Superior temporal gyrus (tissue), 1 donor: ENCODE data around the gene ITPK1.

ENCODE experiments used
- DNase-seq: peaks from one replicate; pipeline ENCODE4 v3.0.0-alpha.2; 2016; ENCODE audit errors: extremely low spot score

ITPK1 gene

DNA sequence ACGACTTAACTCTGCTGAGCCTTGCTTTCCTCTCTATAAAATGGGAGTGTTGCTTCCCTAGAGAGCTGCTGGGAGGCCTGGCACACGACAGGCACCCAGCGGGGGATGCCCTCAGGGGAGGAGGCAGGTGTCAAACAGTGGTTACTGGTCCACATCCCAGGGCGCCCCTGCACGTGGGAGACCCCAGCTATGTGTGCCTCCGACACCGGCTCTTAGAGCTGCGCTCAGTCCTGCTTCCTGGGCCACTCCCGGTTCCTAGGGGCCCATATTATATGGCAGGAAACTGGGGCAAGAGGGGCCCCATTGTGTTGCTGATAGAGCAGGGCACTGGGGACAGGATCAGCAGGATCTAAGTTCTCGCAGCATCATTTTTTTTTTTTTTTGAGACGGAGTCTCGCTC is 145.5 kb downstream of the ITPK1 start:
- no peak for DNase-seq

DNA sequence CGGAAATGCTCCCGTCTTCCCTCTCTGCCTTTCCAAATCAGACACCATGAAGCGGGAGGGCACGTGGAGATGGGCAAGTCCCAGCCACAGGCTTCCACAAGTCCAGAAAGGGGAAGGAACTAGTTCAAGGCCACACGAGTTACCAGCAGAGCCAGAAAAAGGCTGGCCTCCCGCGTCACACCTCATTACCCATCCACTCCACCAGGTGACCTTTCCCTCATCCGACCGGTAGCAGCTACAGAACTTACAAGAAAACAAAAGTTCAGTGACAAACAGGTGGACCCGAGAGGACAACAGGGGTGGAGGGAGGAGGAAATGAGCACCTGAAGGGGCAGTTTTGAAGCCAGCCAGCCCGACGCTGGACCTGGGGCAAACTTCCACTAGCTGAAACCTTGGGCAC is 145.9 kb downstream of the ITPK1 start:
- no peak for DNase-seq

DNA sequence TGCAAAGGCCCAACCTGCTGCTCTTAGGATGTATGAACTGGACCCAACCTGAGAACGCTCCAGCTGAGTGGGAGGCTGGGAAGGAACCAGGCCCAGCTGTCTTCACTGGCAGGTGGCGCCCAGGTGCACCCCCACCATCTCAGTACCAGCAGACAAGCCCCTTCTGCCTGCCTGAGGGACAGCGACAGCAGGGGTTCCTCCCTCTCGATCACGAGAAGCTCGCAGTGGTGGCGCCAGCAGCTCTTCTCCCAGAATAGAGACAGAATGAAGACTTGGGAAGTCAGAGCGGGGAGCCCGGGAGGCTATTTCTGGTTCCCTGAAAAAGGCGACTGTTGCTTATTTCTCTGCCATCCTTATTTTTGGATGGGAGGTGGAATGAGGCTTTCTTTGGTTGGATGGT is 146.3 kb downstream of the ITPK1 start:
- DNase-seq, result peak; percentile 55

DNA sequence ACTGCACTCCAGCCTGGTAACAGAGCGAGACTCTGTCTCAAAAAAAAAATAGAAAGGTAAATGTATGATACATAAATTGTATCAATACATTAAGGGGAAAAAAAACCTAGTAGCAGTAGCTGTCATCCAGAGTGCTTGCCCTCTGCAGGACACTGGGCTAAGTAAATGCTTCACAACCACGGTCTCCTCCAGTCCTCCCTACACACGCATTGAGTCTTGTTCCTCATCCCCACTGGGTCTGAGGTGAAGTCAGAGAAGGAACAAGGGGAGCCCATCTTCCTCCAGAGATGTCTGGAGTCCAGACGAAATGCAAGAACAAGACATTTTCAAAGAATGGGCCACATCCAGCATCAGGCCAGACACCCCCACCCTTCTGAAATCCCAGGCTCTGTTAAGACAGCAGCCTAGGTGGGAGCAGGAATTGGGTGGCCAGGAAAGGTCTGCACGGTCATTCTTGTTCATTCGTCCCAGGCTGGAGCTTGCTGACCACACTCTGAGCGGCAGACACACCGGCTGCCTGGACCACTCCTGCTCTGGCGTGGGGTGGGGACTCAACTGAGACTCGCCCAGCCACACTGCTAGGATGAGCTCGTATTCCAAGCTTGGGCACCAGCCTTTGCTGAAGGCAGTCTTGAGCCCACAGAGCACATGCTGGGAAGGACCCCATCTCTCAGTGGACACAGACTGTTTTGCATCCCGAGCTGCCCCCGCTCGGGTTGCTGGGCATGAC is 147.3 kb downstream of the ITPK1 start:
- DNase-seq, result no peak

DNA sequence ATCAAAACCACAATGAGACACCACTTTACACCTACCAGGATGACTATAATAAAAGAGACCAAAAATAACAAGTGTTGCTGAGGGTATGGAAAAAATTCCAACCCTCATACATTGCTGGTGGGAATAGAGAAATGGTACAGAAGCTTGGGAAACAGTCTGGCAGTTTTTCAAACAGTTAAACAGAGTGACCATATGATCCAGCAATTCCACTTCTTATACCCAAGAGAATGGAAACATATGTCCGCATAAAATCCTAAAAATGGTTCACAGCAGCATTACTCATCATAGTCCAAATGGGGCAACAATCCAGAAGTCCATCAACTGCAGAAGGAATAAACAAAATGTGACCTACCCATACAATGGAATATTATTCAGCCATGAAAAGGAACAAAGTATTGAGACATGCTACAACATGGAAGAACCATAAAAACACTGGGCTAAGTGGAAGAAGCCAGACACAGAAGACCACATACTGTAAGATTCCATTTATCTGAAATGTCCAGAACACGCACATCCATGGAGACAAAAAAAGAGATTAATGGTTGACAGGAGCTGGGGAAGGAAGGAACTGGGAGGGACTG is 148.3 kb downstream of the ITPK1 start:
- DNase-seq, result no peak

DNA sequence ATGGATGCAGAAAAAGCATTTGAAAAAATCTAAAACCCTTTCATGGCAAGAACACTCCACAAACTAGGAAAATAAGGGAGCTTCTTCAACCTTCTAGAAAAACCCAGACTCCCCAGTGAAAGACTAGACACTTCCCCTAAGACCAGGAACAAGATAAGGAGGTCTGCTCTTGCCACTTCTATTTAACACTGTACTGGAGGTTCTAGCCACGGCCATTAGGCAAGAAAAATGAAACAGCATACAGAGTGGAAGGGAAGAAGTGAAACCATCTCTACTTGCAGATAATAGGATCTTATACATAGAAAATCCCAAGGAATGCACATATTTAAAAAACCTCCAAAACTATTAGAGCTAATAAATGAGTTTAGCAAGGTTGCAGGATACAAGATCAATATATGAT is 150.4 kb downstream of the ITPK1 start:
- DNase-seq, result no peak

DNA sequence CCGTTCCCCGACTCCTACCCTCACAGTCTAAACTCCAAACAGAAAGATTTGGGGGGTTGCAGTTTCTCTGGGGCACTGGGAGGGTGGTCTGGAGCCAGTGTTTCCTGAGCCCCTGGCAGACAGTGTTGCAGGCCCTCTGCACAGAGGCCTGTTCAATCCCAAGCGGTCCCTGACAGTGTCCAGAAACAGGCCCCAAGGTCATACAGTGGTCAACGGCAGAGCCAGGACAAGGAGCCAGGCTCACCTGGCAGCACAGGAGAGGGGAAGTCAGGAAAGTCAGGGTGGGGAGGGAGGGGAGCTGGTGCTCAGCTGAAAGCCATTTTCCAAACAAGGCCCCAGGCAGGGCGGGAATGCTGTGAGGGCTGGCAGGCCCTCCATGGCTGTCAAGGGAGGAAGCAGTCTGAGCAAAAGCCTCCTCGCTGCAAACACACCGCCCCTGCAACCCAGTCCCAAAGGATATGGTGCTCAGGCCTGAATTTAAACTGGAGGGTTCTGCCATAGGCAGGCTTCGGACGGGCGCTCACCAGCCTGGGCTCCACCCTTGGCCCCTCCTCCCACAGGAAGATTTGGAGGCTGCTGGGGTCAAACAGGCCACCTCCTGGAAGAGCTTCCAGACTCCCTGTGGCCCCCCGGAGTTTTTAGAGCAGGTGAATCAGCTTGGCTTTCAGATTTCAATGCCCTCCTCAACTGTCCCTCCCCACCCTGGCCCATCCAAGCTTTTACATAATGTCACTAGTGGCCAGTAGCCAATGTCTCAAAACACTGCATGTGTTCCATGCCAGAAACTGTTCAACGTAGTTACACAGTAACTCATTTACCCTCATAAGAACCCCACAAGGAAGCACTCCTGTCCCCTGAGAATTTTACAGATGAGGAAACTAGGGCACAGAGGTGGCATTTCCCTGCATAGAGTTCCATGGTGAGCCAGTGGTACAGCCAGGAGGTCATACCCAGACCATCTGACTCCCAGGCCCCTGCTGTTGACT is 151.3 kb downstream of the ITPK1 start:
- DNase-seq, result peak; percentile 26

DNA sequence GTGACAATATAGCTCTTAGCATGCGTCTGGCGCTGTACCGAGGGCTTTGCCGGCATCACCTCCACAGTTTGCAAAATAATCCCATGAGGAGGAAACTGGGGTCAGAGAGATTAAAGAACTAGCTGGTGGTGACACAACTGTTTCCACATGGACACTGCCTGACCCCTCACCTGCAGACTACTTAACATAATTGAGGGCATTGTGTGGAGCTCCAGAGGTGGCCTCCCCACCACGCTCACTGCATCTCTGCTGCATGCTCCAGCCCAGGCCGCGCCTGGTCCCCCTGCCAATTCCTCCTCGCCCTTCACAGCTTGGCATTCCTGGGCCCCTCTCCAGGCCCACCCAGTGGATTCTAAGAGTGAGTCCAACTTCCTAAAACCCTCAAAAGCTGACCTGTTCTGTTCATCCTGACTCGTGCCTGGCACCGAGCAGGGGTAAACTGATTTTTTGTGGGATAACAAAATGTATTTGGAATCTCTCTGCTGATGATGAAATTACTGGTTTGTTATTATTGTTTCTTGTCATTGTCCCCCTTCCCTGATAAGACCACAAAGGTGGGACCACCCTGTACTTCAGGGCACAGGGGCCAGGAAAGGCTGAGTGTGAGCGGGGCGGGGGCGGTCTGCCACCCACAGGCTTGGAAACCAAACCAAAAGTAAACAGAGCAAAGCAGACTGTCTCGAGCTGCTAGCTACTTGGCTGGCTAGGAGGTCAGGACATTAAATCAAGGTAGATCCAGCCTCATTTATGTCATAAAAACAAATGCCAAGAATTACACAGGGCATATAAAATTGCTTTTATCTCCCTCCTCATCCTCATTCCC is 152.2 kb downstream of the ITPK1 start:
- DNase-seq, result no peak

DNA sequence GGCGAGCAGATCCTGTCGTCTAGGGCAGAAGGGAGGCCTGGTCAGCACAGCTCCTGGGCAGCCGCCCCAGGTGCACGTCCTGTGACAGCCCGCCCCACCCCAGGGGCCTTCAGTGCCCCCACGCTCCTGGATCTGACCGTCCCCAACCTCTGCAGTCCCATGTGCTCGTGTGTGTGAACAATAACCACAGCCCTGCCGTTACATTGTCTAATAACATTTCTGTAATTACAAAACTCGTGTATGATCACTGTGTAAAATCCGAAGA is 153.0 kb downstream of the ITPK1 start:
- no peak for DNase-seq

DNA sequence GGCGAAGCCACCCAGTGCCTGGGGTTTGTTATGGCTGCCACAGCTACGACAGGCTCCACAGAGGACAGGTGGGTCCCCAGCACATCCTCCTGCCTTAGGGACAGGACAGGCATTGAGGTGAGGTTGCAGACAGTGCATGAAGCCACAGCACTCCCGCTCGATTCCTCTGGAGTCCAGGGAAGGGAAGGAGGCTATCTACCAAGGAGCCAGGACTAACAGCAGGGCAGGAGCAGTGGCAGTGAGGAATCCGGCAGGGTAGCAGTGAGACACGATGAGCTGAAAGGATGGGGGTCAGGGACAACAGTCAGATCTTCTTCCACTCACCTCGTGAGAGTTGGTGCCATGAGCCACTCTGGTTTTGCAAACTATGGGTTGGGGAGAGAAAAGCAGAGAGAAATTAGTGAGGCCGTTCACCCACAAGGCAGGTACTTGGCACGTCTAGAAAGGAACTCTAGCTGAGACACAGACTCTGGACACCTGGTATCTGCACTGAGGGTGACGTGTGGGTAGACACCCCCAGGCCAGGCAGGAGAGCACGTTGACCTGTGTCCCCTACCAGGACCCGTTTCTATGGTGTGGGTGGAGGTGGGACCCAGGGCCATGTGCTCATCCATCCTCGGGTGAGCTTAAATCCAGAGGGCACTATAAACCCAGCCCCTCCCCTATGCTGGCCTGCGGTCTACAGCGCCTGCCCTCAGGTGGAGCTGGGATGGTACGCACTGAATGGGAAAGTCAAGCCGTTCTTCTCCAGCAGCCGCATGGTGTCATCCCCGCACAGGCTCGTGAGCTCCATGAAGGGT is 153.5 kb downstream of the ITPK1 start:
- DNase-seq, result no peak

DNA sequence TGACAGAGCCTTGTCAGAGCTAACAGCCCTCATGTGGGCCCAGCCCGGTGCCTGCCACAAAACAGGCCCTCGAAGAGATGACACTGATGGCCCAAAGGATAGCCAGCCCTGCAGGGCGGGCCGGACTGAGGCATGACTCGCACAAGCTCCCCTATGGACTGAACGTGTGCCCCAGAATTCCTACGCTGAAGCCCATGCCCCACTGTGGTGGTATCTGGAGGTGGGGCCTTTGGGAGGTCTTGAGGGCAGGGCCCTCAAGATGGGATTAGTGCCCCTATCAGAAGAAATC is 154.2 kb downstream of the ITPK1 start:
- no peak for DNase-seq

DNA sequence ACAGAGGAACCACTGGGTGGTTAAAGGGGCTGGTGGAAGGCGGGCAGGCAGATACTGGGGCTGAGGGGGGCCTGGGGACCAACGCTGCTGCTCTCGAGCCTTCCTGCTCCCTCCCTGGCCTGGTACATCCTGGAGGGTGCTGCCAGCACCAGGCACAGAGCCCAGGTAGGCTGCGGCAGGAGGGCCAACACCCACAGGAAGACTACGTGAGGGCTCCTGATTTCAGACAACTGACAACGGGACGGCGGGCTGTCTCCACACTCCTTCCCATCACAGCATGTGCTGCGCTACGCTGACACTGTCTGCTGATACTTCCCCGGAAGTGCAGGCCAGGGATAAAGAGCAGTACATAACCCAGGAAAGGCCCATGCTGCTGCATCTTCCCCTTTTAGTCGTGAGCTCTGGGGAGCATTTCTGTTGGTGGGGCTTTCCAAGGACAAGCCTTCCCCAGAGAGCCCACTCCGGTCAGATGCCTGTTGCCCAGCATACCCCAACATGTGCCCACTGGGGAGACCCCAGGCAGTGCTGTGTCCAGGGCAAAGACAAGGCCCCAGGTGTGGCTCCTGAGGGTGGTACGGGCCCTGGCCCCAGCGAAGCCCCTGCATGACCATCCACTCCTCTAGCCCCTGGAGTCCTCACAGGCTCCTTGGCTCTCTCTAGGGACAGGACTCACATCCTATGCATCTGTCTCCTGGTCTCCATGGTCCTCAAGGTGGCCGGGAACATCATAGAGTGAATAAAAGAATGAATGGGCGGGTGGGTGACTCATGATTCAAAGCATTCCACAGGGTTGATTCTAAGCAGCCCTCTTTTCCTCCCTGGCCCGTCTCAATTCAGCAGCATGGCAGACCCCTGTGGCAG is 154.8 kb downstream of the ITPK1 start:
- DNase-seq, result no peak

DNA sequence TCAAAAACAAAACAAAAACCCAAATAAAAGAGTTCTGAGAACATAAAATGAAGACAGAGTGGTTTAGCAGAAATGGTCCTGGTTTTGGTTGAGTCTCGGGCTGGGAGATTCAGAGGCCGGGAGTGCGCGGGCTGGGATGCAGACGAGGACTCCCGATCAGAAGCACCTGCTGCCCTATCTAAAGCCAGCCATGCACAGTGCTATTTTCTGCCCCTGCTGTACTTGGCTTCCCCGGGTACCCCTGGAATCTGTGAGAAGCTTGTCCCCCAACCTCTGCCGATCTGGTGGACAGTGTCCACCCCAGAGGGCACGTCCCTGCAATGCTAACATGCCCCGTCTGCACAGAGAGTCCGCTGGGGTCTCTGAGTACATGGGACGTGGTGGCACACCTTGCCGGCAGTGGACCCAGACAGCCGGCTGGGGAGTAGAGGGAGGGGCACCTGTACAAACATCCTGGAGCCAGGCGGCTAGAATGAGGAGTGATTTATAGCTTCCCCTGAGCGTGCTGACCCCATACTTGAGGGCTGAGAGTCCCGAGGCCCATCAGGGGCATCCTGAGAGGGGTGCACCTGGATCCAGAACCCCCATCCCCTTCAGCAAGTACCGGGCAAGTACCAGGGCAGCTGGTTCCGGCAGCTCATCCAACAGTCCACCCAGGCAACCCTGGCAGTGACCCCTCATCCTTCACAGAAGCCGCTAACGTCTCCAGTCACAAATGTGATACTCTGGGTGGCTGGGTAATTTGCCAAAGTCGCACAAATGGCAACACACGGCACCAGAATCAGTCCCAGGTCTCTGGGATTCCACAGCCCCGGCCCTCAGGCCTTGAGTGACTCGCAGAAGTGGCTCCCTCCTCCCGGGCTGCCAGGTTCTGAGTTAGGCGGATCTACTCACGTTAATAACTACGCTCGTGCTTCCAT is 155.7 kb downstream of the ITPK1 start:
- no peak for DNase-seq

DNA sequence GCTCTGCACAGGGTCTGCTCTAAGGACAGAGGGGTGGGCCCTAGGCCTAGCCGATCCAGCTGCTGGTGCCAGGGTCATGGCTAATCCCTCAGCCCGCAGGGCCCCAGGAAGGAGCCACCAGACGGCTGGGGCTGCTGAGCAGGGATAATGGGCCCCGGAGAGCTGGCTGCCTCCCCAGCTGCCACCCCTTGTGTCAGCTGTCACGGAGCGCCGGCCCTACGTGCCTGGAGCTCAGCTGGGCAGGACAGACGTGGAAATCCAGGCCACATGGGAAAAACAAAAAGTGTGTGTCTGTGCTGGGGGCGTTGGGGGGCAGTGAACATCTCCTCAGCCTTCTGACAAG is 156.6 kb downstream of the ITPK1 start:
- DNase-seq, result peak; percentile 75

DNA sequence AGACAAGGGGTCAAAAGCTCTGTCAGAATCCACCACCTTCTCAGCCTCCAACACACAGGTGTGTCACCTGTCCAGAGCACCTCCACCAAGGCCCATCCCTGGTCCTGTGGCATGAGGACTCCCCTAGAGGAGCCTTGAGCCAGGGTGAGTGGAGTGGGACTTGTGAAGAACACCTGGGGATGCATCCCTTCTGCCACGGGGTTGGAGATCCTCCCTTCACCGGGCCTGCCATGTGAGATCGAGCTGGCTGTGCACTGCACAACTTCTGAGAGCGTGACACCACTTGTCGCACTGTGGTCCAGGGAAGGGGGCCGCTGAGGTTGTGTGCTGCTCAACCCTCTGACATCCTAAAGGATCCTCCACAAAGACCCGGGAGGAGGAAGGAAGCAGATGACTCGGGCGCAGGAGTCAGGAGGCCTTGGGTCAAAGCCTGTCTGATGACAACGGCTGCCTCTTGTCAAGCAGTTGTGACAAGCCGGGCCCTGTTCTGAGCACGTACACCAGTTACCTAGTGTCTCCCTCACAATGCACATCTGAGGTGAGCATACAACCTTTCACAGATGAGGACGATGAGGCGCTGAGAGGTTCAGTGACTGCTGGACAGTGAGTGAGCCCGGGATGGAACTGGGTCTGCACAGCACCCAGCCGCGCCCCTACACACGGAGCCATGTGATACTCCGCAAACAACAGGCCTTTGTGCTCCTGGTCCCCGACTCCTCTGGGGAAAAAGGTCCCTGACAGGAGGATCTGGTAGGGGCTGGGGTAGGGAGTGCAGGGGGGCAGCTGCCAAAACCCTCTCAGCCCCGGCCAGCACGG is 157.1 kb downstream of the ITPK1 start:
- DNase-seq, result peak; percentile 92

DNA sequence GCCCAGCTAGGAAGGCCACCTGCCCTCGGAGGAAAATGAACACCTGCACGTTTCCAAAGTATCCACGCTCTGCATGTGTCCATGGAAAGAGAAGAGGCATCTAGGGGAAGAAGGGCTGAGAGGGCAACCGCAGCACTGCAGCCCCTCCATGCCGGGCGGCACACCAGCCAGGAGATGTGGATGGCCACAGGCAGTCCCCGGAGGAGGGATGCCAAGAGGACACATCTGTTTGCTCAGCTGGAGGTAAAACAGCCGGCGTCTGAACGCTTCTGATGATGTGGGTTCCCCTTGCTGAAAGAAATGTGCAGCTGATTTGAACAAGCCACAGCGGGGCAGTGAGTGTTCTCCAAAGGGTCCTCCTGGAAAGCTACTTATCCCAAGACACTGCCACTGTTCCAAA is 158.8 kb downstream of the ITPK1 start:
- DNase-seq, result no peak

DNA sequence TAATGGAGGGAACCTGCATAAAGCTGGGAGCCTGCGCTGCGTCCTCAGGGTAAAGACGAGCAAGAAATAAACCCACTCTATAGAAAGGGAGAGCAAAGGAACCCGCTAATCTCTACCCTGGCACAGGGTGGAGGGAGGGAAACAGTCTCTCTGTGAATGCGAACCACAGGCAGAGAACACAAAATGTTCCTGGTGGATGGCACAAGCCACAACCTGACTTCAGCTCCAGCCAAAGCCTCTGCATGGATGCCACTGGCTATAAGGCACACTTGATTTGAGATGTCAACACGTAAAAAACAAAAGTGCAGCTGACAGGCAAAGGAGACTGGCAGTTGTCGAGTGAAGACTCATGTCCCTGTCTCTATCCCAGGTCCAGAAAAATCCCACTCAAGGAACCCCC is 160.3 kb downstream of the ITPK1 start:
- no peak for DNase-seq

DNA sequence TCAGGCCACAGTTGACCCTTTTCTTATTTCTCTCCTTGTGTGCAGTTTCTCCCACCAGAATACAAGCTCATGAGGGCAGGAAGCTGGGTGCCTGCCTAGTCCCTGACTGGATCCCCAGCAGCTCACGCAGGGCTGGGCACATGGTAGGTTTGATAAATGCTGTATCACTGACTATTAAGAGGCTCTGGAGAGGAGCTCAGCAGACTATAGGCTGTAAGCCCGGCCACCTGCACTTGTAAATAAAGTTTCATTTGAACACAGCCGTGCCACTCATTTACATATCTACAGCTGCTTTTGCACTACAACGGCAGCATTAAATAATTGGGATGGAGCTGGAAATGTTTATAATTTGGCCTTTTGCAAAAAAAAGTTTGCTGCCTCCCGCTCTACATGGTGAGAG is 160.8 kb downstream of the ITPK1 start:
- DNase-seq, result peak; percentile 39

DNA sequence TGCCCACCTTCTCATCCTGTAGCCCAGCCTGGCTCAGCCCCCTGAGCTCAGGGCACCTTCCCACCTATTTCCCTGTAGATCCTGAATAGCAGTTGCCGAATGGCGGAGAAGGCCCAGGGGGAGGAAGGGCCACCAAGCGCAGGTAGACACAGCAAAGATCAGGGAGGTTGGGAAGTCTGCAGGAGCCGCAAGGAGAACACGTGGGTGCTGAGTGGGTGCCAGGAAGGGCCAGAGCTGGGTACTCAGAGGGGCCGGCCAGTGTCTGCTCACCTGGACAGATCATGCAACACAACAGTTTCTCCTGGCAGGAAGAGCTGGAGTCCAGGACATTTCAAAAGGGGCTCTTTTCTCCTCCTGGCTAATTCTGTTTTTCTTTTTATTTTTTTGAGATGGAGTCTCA is 162.2 kb downstream of the ITPK1 start:
- no peak for DNase-seq
